HG03521 (cell line): ENCODE data around the gene PRELID3B.
"Not testable (repeated sequence)": the region's sequence is repeated elsewhere in the genome, so short reads cannot be mapped to it uniquely, and the experiment has no call there.

Experiments
- ATAC-seq: cut with Tn5 transposase; IDR thresholded peaks from one replicate; pipeline ENCODE4 v1.9.1; 2021; ENCODE audit warnings: mild to moderate bottlenecking, moderate library complexity; ENCODE audit not compliant: unreplicated experiment

The PRELID3B gene

DNA sequence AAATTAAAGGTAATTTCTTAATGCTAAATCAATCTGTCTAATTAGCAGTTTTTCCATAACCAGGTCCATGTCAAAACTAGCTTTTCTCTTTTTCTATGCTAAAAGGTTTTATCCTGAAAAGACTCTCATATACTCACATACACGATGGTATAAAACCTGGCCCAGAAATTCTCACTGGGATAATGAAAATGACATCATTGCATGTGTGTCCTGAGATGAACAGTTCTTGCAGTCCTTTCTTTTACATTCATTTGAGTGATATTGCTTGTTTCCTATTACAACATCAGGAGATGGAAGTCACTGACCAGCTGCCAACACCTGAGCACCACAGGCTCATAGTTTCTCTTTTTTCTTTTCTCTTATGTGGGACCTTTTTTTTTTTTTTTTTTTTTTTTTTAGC, 7.9 kb upstream of the PRELID3B start:
- ATAC-seq, result no peak

DNA sequence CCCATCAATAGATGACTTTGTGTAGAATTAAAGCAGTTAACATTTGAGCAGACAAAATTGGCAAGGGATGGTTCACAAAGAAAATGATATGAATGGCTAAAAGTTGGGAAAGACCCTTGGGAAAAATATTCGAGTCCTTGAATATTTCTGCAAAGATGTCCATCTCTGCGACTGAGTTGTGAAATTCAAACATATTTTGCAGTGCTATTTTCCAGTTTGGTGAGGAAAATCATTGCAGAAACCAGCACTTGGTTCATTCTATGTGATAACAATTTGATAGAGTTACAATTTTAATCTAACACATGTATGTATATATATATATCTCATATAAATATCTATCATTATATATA, 6.1 kb upstream of the PRELID3B start:
- ATAC-seq, result no peak

DNA sequence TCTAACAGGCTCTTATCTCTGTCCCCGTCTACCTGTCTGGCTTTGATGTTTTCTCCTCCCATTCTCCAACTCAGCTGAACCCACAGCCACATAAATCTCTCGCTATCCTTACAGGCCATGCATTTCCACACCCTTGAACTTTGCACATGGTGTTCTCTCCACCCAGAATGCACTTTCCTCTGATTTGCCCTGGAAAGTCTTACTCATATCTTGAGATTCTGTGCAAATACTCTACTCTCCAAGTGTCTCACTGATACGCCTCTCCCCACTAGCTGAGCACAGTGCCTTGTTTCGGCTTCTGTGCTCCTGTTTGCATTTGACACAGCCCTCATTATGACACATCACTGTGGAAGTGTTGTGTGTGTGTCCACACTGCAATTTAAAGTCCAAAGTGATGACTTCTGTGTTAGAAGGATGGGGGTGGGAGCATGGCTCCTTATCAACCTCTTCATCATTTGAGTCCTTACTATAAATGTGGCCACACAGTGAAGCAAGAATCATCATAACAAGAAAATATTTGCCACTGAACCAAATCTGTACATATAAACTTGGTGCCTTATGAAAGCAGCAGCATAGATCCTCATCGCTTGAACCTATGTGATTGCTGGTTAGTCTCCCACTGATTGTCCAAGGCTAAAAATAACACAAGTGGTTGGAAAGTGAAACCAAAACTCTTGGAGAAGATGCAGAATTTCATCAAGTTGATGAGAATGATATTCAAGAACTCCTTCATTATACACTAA, 5.5 kb upstream of the PRELID3B start:
- no peak for ATAC-seq

DNA sequence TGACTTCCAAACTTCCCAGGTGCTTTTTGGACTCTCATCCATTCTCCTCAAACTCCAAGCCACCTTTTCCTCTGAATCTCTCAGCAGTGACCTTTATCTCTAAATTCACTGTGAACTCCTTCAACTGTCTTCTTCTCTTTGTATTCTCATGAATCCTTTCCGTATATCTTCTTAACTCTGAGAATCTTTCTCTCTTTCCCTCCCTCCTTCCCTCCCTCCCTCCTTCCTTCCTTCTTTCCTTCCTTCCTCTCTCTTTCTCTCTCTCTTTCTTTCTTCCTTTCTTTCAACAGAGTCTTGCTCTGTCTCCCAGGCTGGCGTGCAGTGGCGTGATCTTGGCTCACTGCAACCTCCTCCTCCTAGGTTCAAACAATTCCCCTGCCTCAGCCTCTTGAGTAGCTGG, 4.3 kb upstream of the PRELID3B start:
- ATAC-seq, result no peak

DNA sequence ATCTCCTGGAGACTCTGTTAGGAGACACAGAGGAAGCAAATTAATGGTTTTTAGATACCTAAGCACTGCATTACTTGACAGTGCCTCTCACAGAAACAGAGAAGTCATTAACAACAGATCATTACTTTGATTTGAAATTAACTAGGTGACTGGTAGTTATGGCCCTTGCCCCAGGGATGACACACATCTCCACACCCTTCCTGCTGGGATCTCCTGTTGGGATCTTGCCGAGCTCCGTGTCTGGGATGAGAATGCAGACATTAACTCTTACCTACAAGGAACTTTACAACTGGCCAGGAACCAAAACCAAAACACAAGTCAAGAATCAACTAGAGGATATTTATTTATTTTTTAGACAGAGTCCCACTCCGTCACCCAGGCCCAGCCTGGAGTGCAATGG, 2.2 kb upstream of the PRELID3B start:
- ATAC-seq, result no peak

DNA sequence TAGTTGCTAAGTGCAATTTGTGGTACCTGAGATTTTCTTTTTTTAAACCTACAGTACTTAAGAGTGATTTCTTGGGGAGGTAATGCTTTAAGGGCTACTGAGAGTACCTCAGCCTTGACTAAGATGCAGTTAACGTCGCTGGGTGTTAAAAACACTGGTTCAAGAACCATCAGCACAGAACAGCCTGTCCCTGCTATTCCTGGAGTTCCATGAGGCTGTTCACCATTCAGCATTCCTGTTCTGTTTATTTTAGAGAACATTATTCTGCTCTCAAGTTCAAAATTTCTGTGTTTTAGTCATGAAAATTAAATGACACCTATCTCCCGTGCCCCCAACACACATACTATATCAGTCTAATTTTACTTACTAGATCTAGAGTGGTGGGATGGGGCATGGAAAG, 1.7 kb upstream of the PRELID3B start:
- no peak for ATAC-seq

DNA sequence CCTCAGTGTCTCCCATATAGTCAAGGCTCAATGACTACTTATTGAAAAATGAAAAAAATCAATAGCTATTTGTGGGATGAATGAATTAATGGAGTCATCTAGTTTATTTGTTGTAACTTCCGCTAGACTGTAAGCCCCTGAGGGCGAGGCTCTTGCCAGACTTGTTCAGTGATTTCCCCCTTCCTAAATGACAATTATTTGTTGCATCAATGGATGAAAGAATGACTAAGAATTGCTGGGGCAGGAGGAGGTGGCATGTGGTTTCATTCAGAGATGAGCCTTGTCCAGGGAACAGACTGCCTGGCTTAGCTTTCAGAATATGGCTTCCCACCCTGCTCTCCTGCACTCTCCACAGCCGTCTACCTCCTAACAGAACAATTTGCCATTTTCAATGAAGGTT, 1.1 kb upstream of the PRELID3B start:
- no peak for ATAC-seq

DNA sequence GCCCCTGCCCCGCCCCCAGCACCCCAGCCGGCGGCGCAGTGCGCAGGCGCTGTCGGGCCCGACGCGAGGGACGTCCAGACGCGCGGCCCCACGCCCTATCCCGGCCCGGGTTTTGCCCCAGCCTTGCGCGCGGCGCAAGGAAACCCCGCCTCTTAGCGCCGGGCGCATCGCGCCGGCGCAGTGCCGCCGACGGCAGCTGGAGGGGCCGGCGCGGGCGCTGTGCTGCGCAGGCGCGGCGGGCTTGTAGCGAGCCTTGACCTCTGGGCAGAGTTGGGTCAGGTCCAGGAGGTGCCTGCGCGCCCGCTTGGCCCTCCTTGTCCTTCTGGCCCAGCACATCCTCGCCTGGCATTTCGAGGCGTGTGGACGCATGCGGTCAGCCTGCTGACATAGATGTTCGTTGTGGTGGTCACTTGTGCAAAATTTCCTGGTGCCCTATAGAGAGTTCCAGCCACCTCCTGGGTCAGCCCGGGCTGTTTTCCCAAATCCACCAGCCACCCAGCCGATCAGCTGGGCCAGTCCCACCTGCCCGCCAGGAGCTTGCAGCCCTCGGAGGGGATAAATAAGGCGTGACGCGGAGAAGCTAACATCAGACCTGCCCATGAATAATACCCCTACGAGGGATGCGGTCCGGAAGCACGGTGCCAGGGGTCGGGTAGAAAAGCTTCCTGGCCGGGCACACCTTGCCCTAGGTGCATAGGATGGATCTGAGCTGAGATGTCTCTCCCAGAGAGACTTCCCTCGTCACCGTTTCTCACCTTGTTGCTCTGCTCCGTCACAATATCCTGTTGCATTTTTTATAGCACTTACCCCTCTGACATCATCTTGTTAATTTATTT, 428 bp upstream of the PRELID3B start:
- peak; percentile 94 for ATAC-seq

DNA sequence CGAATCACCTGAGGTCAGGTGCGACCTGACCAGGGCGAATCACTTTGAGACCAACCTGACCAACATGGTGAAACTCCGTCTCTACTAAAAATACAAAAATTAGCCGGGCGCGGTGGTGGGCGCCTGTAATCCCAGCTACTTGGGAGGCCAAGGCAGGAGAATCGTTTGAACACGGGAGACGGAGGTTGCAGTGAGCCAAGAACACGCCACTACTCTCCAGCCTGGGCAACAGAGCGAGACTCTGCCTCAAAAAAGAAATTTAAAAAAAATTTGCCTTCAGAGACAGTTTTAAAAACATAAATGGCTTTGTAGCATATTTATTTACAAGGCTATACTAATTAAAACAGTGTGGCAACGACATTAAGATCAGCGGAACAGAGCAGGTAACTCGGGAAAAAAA, 1.1 kb downstream of the PRELID3B start:
- ATAC-seq, result not testable (repeated sequence)

DNA sequence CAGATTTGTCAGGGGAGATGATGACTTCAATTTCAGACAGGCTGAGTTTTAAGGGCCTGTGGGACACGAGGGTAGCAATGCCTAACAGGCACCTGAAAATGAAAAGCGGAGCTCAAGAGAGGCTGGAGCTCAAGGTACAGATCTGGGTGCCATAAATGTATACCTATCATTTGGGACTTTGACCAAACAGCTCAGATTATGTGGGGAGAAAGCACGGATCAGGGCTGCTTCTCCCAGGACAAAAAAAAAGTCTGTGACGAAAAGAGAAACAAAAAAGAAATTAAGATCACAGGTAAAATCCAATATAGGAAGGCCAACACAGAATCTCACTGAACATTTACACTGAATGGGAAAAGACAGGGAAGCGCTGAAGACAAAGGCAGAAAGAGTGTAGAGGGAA, 1.9 kb downstream of the PRELID3B start:
- ATAC-seq, result no peak

DNA sequence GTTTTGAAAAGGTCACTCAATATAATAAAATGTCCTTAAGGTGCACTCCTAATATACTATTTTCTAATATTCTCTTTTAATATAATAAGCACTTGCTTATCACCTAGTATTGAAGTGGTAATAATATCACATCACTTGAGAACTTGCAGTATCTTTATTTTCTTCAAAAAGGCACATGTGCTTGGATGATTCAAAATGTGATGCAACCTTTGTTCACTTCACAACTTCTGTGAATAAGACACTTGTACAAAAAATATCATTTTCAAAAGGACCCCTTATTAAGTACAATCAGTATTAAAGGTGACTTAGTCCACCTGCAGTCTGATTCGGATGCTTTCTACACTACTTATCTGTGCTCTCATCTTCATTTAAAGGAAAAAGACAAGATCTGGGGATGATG, 3.4 kb downstream of the PRELID3B start:
- ATAC-seq, result no peak

DNA sequence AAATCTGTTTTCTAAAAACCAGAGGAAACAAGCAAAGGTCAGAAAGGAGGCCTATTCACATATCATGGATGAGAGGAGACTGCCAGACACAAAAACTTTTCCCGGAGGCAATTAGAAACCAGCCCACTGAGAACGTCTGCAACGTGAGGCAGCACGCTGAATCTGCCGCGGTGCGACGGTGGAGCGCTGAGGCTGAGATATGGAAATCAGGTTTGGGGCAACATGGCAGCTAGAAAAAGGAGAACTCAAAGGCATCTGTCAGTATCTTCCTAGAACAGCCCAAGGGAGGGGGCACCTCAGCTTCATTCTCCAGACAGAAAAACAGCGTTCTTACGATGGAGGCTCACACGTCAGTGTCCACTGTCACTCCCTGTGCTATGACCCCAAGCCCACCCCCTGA, 5.2 kb downstream of the PRELID3B start:
- ATAC-seq, result no peak

DNA sequence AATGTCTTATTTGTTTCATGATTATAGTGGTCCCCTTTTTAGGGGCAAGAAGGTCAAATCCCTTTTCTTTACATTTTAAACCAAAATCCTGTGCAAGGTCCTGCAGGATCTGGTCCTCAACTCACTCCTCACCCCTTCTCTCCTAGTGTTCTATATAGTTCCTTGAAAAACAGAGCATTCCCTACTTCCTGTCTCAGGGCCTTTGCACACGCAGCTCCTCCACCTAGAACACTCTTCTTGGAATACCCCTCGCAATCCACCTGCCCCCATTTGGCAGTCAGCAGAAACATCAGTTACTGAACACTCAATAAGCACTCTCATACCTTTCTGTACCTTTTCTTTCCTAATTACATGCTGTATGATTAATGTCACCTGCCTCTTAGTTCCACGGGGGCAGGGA, 7.2 kb downstream of the PRELID3B start:
- no peak for ATAC-seq

DNA sequence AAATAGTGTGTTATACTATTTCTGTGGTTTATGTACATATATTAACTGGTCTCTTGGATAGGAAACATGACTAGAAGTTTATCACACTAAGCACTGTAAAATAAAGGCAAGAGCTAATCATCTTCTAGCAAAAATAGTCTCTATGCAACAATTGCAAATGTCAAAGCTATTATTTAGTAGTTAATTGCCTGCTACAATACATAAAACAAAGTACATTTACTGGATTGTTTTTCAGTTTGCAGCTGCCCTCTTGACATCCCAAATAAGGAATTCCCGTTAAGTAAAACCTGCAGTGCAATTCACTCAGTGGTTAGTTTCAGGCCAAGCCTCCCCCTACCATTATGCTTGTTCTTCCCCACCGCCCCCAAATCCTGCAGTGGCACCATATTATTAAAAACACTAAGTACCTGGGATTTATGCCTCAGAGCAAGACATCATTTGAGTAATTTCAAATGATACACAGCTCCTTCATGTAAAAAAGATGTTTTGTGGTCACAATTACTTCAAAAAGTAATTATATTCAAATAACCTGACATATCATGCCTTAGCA, 8.9 kb downstream of the PRELID3B start:
- no peak for ATAC-seq

DNA sequence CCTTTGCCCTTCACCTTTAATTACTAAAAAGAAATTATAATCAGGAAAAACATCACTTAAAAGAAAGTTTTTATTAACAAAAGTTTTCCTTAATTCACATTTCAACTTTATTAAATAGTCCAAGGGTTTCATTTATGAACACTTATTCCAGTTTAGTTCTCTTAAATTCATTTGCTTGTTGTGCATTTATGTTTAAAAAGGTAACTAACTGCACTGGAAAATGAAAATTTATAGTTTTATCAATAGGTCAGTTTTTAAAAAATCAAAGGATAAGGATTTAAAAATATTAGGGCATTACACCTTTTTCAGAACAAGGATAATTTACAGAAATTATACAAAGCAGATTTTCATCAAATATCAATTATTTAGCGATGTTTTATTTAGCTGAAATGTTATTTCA, 9.5 kb downstream of the PRELID3B start:
- ATAC-seq, result no peak

DNA sequence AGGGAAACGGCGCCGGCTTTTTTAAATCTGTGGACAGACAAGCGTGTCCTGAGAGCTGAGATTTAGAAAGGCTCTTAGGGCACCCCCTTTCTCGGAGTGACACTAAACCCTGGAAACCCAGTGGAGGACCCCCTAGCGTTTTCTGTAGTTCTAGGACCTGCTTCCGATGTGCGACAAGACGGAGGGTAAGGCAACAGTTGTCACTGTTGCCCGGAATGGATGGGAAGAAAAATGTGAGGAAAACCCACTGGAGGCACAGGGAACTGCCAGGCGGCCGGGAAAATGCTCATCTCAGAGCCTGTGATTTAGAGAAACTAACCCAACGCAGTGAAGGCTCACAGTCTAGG, 9.9 kb downstream of the PRELID3B start:
- no peak for ATAC-seq

DNA sequence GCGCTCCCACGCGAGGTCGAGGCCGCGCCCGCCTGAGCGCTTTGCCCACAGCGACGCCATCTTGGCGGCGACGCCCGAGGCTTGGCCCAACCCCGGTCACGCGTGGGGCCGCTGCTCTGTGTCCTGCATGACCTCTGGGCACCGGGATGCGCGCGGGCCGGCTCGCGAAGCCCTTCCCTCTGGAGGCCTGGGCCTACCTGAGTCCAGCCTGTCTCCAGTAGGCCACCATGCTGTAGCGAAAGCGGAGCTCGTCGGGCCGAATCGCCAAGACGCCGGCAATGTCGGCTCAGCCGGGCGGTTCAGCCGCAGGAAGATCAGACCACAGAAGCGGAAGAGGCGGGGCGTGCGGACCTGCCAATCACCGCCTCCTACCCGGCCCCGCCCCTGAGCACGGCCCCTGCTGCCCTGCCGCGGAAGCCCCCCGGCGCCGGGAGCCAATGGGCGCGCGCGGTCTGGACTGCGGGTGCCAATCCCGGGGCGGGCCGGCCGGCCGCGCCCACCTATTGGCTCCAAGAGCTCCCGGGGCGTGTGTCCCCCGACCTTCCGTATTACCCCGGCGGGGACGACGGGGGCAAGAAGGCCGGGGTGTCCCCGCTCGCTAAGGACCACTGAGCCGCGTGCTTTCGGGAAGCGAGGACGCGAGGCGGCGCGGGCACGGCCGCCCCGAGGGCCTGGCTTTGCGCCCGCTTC, 10.4 kb downstream of the PRELID3B start, which contains the start of gene ATP5F1E:
Gene ATP5F1E (minus strand): TSS at position 313 of the 690 bp plus-strand sequence. CDS start 84 bp downstream, at position 229.
- peak; percentile 97 for ATAC-seq

DNA sequence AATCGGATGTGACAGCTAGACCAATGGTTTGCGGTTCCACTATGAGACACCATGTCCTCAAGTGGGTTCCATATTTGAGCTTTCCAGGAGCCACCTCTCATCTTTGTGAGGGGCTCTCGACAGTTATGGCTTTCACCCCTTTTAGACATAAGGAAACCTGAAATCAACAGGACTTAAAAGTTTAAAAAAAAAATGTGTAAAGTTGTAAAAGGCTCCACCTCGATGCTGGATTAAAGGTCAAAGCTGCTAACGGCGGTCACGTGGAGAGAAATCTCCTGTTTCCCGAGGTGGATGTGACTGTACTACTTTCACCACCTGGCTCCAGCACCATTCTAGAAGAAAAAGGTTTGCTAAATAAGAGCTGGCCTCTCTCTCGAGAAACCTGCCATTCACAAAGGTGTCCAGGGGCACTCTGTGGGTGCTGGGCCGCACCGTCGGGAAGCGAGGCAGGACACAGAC, 11.0 kb downstream of the PRELID3B start:
- ATAC-seq, result no peak

DNA sequence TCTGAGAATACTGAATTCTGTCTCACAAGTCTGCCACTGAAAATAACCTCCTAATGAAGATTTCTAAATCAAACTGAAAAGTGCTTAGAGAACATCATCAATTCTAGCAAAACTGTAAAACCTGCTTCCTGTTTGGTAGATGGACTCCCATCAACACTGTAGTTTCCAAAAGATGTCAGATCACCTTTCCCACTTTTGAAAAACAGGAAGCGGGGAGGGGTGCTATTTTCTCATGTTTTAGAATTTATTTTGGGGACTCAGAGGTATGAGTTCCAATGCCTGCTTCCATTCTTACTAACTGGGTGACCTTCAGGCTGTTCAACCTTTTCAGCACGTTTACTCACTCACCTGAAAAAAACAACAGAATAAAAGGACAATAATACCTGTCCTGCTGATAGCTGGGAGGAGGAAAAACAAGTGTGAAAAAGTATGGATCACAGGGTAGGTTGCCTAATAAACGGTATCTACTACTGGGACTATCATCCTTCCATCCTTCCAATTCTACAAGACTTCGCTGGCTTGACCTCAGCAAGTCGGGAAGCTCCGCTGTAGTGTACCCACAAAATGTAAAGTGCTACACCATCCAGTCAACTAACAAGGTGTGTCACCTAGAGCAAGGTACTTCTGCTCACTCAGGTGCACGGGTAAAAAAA, 11.5 kb downstream of the PRELID3B start:
- no peak for ATAC-seq

DNA sequence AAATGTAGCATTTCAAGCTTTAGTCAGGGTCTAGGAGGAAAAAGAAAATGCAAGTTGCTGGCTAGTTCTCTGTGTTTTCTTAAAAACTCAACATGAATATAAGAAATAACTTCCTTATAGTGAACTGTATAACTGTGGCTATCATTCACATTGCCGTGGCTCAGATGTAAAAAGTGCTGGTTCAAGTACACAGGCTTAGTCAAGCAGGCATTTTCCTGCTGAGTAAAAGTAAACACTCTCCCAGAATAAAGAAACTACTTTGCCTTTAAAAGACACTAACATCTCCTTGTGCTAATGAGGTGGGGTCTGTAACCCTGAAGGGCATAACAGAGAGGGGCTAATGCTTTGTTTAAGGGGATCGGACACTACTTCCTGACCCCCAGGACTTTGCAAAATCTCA, 13.8 kb downstream of the PRELID3B start:
- ATAC-seq, result no peak

DNA sequence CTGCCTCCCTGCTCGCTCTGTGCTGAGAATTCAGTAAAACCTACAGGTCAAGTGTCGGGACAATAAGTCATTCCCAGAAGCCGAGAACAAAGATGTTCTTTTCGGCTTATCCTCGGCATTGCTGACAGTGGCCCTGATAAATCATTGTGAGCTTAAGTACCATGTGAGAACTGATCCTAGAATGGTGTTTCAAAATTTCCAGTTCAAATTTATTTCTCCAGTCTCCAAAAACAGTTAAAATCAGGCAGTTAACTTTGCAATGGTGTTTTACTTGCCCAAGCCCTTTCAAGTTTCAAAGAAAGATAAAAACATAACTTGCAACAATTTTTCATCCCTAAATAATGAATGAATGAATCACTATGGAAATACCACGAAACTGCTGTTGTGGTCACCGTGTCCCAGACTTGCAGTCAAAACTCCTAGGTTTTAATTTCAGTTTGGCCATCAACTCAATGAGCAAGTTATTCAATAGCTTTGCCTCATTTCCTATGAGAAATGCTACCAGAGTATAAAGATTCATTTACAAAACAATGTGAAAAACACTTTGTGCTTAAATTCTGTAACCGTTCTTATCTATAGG, 14.8 kb downstream of the PRELID3B start:
- ATAC-seq, result no peak
